Ishikawa (cell line): Measurements from ENCODE around the gene EXOC4.

Source experiments
- CEBPB ChIP-seq: IDR thresholded peaks from 2 replicates; pipeline ENCODE4 v1.6.1; 2012
- CREB1 ChIP-seq: IDR thresholded peaks from 2 replicates; pipeline ENCODE4 v1.6.1; 2012; ENCODE audit warnings: low read depth
- EGR1 ChIP-seq: IDR thresholded peaks from 2 replicates; pipeline ENCODE4 v1.6.1; 2012
- EP300 ChIP-seq: IDR thresholded peaks from 2 replicates; pipeline ENCODE4 v1.6.1; 2012; ENCODE audit warnings: borderline replicate concordance
- FOXM1 ChIP-seq: IDR thresholded peaks from 2 replicates; pipeline ENCODE4 v1.6.1; 2012; ENCODE audit warnings: low read depth, borderline replicate concordance
- MAX ChIP-seq: IDR thresholded peaks from 2 replicates; pipeline ENCODE4 v1.6.1; 2012
- NFIC ChIP-seq: IDR thresholded peaks from 2 replicates; pipeline ENCODE4 v1.6.1; 2012
- RAD21 ChIP-seq: IDR thresholded peaks from 2 replicates; pipeline ENCODE4 v1.6.1; 2012; ENCODE audit warnings: low read depth
- REST ChIP-seq: IDR thresholded peaks from 2 replicates; pipeline ENCODE4 v1.6.1; 2012; ENCODE audit warnings: low read depth, mild to moderate bottlenecking
- TAF1 ChIP-seq: IDR thresholded peaks from 2 replicates; pipeline ENCODE4 v1.6.1; 2012; ENCODE audit warnings: low read depth, mild to moderate bottlenecking
- TCF12 ChIP-seq: IDR thresholded peaks from 2 replicates; pipeline ENCODE4 v1.6.1; 2012; ENCODE audit warnings: low read depth
- TEAD4 ChIP-seq: IDR thresholded peaks from 2 replicates; pipeline ENCODE4 v1.6.1; 2012
- USF1 ChIP-seq: IDR thresholded peaks from 2 replicates; pipeline ENCODE4 v1.6.1; 2012
- YY1 ChIP-seq: IDR thresholded peaks from 2 replicates; pipeline ENCODE4 v1.6.1; 2012; ENCODE audit warnings: low read depth
- ZBTB7A ChIP-seq: IDR thresholded peaks from 2 replicates; pipeline ENCODE4 v1.6.1; 2012; ENCODE audit warnings: low read depth

EXOC4 gene

GRCh38 chr7:133796782-133797745 is 544.2 kb downstream of the EXOC4 start:
- no peak for TF ChIP-seq RAD21
- TF ChIP-seq MAX: no peak
- no peak for TF ChIP-seq TEAD4
- TF ChIP-seq TCF12: no peak
- no peak for TF ChIP-seq YY1
- TF ChIP-seq EGR1: no peak
- no peak for TF ChIP-seq TAF1
- TF ChIP-seq USF1: no peak
- no peak for TF ChIP-seq FOXM1
- no peak for TF ChIP-seq REST
- no peak for TF ChIP-seq EP300
- no peak for TF ChIP-seq CREB1
- TF ChIP-seq ZBTB7A: no peak

GRCh38 chr7:133797818-133798520 is 545.1 kb downstream of the EXOC4 start:
- TF ChIP-seq RAD21 (no peak), EP300 (no peak), EGR1 (no peak), FOXM1 (no peak), YY1 (no peak), TEAD4 (no peak)

GRCh38 chr7:133801341-133801740 is 548.5 kb downstream of the EXOC4 start:
- TF ChIP-seq MAX (no peak), EP300 (no peak), REST (no peak), NFIC (no peak)

GRCh38 chr7:133804127-133804526 is 551.2 kb downstream of the EXOC4 start:
- no peak for TF ChIP-seq CREB1
- no peak for TF ChIP-seq FOXM1
- TF ChIP-seq EP300: no peak
- no peak for TF ChIP-seq YY1
- TF ChIP-seq MAX: no peak
- no peak for TF ChIP-seq CEBPB
- no peak for TF ChIP-seq REST
- no peak for TF ChIP-seq TEAD4
- TF ChIP-seq USF1: no peak
